AG04450 (cell line): ENCODE measurements around the gene LRRC53. TPM values are rescaled to one million over a fixed set of nuclear protein-coding genes. Genes with fewer than 3 reads are reported as not detected.
A peak's percentile ranks its signal among the peaks of the same experiment; 100 is the strongest.

Experiments
- CTCF ChIA-PET: fragments of 300-600, 350-600 bp; formaldehyde crosslinking; extraction: SDS; loops from one replicate; lab custom pipeline; 2022; ENCODE audit warnings: antibody characterized with exemption, inconsistent platforms; lab: Charles Lee
- POLR2A ChIA-PET: fragments of 350-600 bp; formaldehyde crosslinking; extraction: SDS; loops from one replicate; lab custom pipeline; 2021; ENCODE audit warnings: antibody characterized with exemption, inconsistent platforms; lab: Yijun Ruan, JAX
- DNase-seq: peaks from one replicate; pipeline ENCODE4 v3.0.0-alpha.2; 2011; ENCODE audit warnings: low read depth, low spot score
- H3K27ac ChIP-seq: one replicate; pipeline ENCODE4 v1.5.1; 2012; ENCODE audit warnings: low read depth, low read length, control low read depth
- H3K27me3 ChIP-seq: one replicate; pipeline ENCODE4 v1.6.0; 2012; ENCODE audit warnings: low read length; ENCODE audit not compliant: control insufficient read depth, insufficient read depth
- H3K4me3 ChIP-seq: 2 replicates; pipeline ENCODE4 v1.5.1; 2011; ENCODE audit warnings: mild to moderate bottlenecking, low read depth, low read length, control low read depth
- H3K9me3 ChIP-seq: 2 replicates; pipeline ENCODE4 v1.5.1; 2012; ENCODE audit warnings: low read length; ENCODE audit not compliant: control insufficient read depth, insufficient read depth
- polyA plus RNA-seq: library from polyadenylated mRNA; depleted of rRNA; stranded (reverse); fragments of >200 nt; gene quantifications from 2 replicates; pipeline ENCODE4 v1.2.3, GENCODE V29; 2011
- TF ChIP-seq, protein P1 (sequence below): IDR thresholded peaks from 2 replicates; pipeline ENCODE4 v1.5.1; 2011; ENCODE audit warnings: low read depth, low read length, control low read depth, inconsistent platforms

Gene LRRC53
- polyA plus RNA-seq, 1 experiment, result not detected

- no peak for DNase-seq
- TF ChIP-seq, protein P1, sequence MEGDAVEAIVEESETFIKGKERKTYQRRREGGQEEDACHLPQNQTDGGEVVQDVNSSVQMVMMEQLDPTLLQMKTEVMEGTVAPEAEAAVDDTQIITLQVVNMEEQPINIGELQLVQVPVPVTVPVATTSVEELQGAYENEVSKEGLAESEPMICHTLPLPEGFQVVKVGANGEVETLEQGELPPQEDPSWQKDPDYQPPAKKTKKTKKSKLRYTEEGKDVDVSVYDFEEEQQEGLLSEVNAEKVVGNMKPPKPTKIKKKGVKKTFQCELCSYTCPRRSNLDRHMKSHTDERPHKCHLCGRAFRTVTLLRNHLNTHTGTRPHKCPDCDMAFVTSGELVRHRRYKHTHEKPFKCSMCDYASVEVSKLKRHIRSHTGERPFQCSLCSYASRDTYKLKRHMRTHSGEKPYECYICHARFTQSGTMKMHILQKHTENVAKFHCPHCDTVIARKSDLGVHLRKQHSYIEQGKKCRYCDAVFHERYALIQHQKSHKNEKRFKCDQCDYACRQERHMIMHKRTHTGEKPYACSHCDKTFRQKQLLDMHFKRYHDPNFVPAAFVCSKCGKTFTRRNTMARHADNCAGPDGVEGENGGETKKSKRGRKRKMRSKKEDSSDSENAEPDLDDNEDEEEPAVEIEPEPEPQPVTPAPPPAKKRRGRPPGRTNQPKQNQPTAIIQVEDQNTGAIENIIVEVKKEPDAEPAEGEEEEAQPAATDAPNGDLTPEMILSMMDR, result no peak
- no peaks in the 10 kb centered on the region for H3K9me3 ChIP-seq
- CTCF ChIA-PET, result no interaction called here
- H3K27ac ChIP-seq, result no peak overlapping the region
- no peak overlapping the region for H3K4me3 ChIP-seq
- H3K27me3 ChIP-seq, result no peaks in the 10 kb centered on the region
- POLR2A ChIA-PET, result no interaction called here
These were observed 6.3 kb downstream of the LRRC53 start for GRCh38 chr1:74505928-74506710.

DNA sequence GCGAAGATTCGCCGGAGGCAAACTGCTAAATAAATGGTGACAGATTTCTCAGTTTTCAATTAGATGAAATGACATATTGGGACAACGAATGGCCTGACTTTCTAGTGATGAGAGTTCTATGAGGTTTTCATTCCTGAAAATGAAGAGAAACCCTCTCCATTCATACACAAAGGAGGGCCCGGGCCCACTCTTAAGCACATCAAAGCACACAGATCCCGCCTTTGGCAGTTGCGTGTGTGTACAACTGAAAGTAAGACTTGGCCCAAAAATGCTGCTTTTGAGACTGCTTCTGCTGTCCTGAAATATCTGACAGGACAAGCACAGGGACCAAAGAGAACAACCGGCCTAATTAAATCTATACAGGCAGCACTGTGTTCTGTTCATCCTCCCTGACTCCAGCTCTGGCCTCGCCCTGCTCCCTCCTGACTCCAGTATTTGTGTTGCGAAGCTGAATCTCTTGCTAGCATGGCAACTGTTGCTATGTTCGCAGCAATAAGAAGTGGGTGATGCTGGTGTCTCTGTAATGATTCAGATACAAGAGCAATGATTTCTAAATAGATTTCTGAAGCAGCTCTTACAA, 7.4 kb downstream of the LRRC53 start:
- Histone ChIP-seq H3K4me3 (no peak overlapping the region), H3K9me3 (no peaks in the 10 kb centered on the region), H3K27me3 (no peaks in the 10 kb centered on the region), H3K27ac (no peak overlapping the region)
- ChIA-PET CTCF (interaction anchor here (2.8 to 3.9 kb wide), 2 partner anchors 36 to 186 kb away, joined by 16 to 34 read pairs; no protein-coding TSS in a partner anchor), POLR2A (no interaction called here)
- no peak for DNase-seq
- TF ChIP-seq, protein P1, result no peak

GRCh38 chr1:74504125-74504932, 8.1 kb downstream of the LRRC53 start:
- DNase-seq, result peak; percentile 13
- Histone ChIP-seq H3K4me3 (no peak overlapping the region), H3K27me3 (no peaks in the 10 kb centered on the region), H3K9me3 (no peaks in the 10 kb centered on the region), H3K27ac (no peak overlapping the region)
- TF ChIP-seq, protein P1, result peak; percentile 99
- ChIA-PET POLR2A (no interaction called here), CTCF (interaction anchor here (0.6 to 3.9 kb wide), 24 partner anchors 9 to 664 kb away, joined by 3 to 34 read pairs (median 4); partner anchors contain the start of gene LRRC53)

DNA sequence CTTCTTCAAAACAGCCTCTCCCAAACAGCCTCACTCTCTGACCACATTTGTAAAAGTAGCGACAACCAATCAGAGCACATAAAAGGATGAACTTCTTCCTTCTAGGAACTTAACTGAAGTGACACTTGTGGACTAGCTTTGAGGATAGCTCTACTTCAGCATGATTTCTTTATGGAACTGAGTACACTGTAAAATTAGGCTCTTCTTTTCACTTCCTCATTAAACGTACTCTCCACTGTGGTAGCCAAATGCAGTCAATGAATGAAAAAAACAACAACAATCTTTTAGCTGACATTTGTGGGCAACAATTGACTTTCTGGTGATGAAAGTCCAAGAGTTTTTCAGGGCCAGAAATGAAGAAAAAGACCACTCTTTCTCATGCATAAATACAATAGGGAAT, 9.6 kb downstream of the LRRC53 start:
- ChIA-PET POLR2A (no interaction called here), CTCF (interaction anchor here (0.6 to 3.9 kb wide), 16 partner anchors 8 to 1623 kb away, joined by 3 to 34 read pairs (median 4); partner anchors contain the start of gene LRRC53)
- DNase-seq, result no peak
- H3K4me3 ChIP-seq, result no peak overlapping the region
- no peak overlapping the region for H3K27ac ChIP-seq
- TF ChIP-seq, protein P1, result no peak
- H3K27me3 ChIP-seq, result no peaks in the 10 kb centered on the region
- H3K9me3 ChIP-seq, result no peaks in the 10 kb centered on the region
